Gastrocnemius medialis (tissue), 4 donors: Measurements from ENCODE around the gene RPL3. TPM values are rescaled to one million over a fixed set of nuclear protein-coding genes. Genes with fewer than 3 reads are reported as not detected.
A peak's percentile ranks its signal among the peaks of the same experiment; 100 is the strongest.
"Not testable (repeated sequence)": the region's sequence is repeated elsewhere in the genome, so short reads cannot be mapped to it uniquely, and the experiment has no call there.

ENCODE experiments used
- ATAC-seq, 2 donors: fragments of 150-250 bp; one replicate each; pipeline ENCODE4 v1.9.1; 2016
- DNase-seq, 2 donors: peaks; one replicate each; pipeline ENCODE4 v3.0.0-alpha.2; 2019
- H3K27ac ChIP-seq, 4 donors: fragments of 200-600 bp; sonication (generic); 1 replicate in 1 of 4; 2 replicates in 3 of 4; pipeline ENCODE4 v1.5.1; 2016 to 2018; ENCODE audit warnings: mild to moderate bottlenecking in 2 of 4, moderate library complexity in 1 of 4
- H3K27me3 ChIP-seq, 3 donors: fragments of 200-600 bp; sonication (generic) in 2 of 3; 1 replicate in 1 of 3; 2 replicates in 2 of 3; pipeline versions ENCODE4 v1.5.1 to v1.6.0; 2016 to 2019; ENCODE audit warnings: mild to moderate bottlenecking in 1 of 3, moderate library complexity in 1 of 3
- H3K36me3 ChIP-seq, 2 donors: fragments of 200-600 bp; sonication (generic) in 1 of 2; one replicate each; pipeline ENCODE4 v1.5.1; 2017 to 2018
- H3K4me1 ChIP-seq, 2 donors: fragments of 200-600 bp; sonication (generic) in 1 of 2; one replicate each; pipeline ENCODE4 v1.5.1; 2016 to 2017; ENCODE audit warnings: mild to moderate bottlenecking in 2 of 2
- H3K4me3 ChIP-seq, 4 donors: fragments of 200-600 bp; sonication (generic) in 3 of 4; 1 replicate in 1 of 4; 2 replicates in 3 of 4; pipeline ENCODE4 v1.5.1; 2016 to 2019; ENCODE audit warnings: mild to moderate bottlenecking in 2 of 4
- H3K9me3 ChIP-seq, 3 donors: fragments of 200-600 bp; sonication (generic) in 2 of 3; 1 replicate in 1 of 3; 2 replicates in 2 of 3; pipeline ENCODE4 v1.5.1; 2016 to 2019
- CTCF ChIP-seq, 5 experiments: fragments of 450-650 bp in 3 of 5; fragments of 200-600 bp in 2 of 5; sonication (generic) in 2 of 5; IDR thresholded peaks in 4 of 5; conservative IDR thresholded peaks in 1 of 5; 1 replicate in 4 of 5; 2 replicates in 1 of 5; pipeline ENCODE4 v1.5.1; 2016 to 2019; ENCODE audit warnings: antibody characterized with exemption in 5 of 5, mild to moderate bottlenecking in 3 of 5, moderate library complexity in 3 of 5
- POLR2A ChIP-seq, 2 donors: fragments of 450-650 bp; IDR thresholded peaks; one replicate each; pipeline ENCODE4 v1.6.1; 2017; ENCODE audit warnings: antibody characterized with exemption in 2 of 2, mild to moderate bottlenecking in 2 of 2, moderate library complexity in 2 of 2
- in situ Hi-C, 4 donors: fragments of 200-750 bp; cut with MboI; loops; one replicate each; pipeline versions ENCODE4 v1.15.0 to v1.8.0; 2017; ENCODE audit warnings: low sequenced_read_pairs in 4 of 4
- intact Hi-C: fragments of 100-400 bp; cut with DNase I; formaldehyde crosslinking; loops from one replicate; pipeline ENCODE4 v1.15.1; 2023; ENCODE audit warnings: low total_unique reads
- total RNA-seq, 4 donors: library from RNA; depleted of rRNA; stranded (reverse); fragments of >200 nt; gene quantifications; one replicate each; pipeline versions ENCODE4 v1.1.0 to v1.2.3, GENCODE V29; 2016

Gene RPL3
- total RNA-seq, 4 donors from 2014 or later, result 261 to 680 (median 391) TPM

- intact Hi-C loops, result no loop called here
- Histone ChIP-seq H3K4me3 (no peak overlapping the region), H3K36me3 (no peaks in the 10 kb centered on the region), H3K27me3 (no peaks in the 10 kb centered on the region), H3K27ac (no peak overlapping the region), H3K4me1 (peaks cover 4 to 11% of the 10 kb centered on the region in 2 donors), H3K9me3 (no peaks in the 10 kb centered on the region)
- no peak for TF ChIP-seq CTCF (IDR thresholded peaks at IDR 0.05 in 4 of 5, conservative IDR thresholded peaks at IDR 0.05 in 1 of 5)
- no peak for TF ChIP-seq POLR2A (IDR thresholded peaks at IDR 0.05)
- ATAC-seq (no peak), DNase-seq (no peak)
- in situ Hi-C loops, result loop anchor here in 1 of 4 donors (25.0 kb wide), 1 partner anchor 653 kb away; no protein-coding TSS in a partner anchor
Observed at GRCh38 chr22:39359659-39360195, 40.3 kb upstream of the RPL3 start.

GRCh38 chr22:39358197-39358596 is 38.8 kb upstream of the RPL3 start:
- intact Hi-C loops, H3K4me3 ChIP-seq, ATAC-seq, H3K36me3 ChIP-seq, H3K4me1 ChIP-seq, H3K9me3 ChIP-seq, H3K27me3 ChIP-seq, H3K27ac ChIP-seq, DNase-seq: not testable (repeated sequence)
- in situ Hi-C loops, result loop anchor here in 1 of 4 donors (25.0 kb wide), 1 partner anchor 654 kb away; no protein-coding TSS in a partner anchor

GRCh38 chr22:39357110-39358108 is 38.0 kb upstream of the RPL3 start:
- H3K9me3 ChIP-seq, H3K27ac ChIP-seq, ATAC-seq, intact Hi-C loops, H3K4me3 ChIP-seq, H3K36me3 ChIP-seq, H3K27me3 ChIP-seq, H3K4me1 ChIP-seq, DNase-seq: not testable (repeated sequence)
- in situ Hi-C loops, result loop anchor here in 1 of 4 donors (25.0 kb wide), 1 partner anchor 655 kb away; no protein-coding TSS in a partner anchor

- Histone ChIP-seq H3K9me3 (no peaks in the 10 kb centered on the region), H3K36me3 (no peaks in the 10 kb centered on the region), H3K4me1 (no peaks in the 10 kb centered on the region), H3K27ac (peak overlapping the region in 2 of 4 donors; percentile 26 to 66), H3K4me3 (no peak overlapping the region), H3K27me3 (no peaks in the 10 kb centered on the region)
- in situ Hi-C loops, result loop anchor here in 1 of 4 donors (25.0 kb wide), 1 partner anchor 656 kb away; no protein-coding TSS in a partner anchor
- intact Hi-C loops, result no loop called here
- DNase-seq (peak in 1 of 2 donors; percentile 53), ATAC-seq (peak in 1 of 2 donors; percentile 84)
- TF ChIP-seq CTCF (IDR thresholded peaks at IDR 0.05 in 4 of 5, conservative IDR thresholded peaks at IDR 0.05 in 1 of 5), result no peak
- no peak for TF ChIP-seq POLR2A (IDR thresholded peaks at IDR 0.05)
Observed at GRCh38 chr22:39356464-39356863, 37.0 kb upstream of the RPL3 start.

- intact Hi-C loops, result not testable (repeated sequence)
Observed at GRCh38 chr22:39355805-39356204, 36.4 kb upstream of the RPL3 start.

GRCh38 chr22:39355080-39355479 is 35.7 kb upstream of the RPL3 start:
- no peaks in the 10 kb centered on the region for H3K27me3 ChIP-seq
- TF ChIP-seq POLR2A (IDR thresholded peaks at IDR 0.05) (no peak), CTCF (IDR thresholded peaks at IDR 0.05 in 4 of 5, conservative IDR thresholded peaks at IDR 0.05 in 1 of 5) (no peak)
- H3K9me3 ChIP-seq, result no peaks in the 10 kb centered on the region
- H3K4me1 ChIP-seq, result peaks cover 9 to 12% of the 10 kb centered on the region in 2 donors
- H3K4me3 ChIP-seq, result no peak overlapping the region
- in situ Hi-C loops, result loop anchor here in 1 of 4 donors (25.0 kb wide), 1 partner anchor 657 kb away; no protein-coding TSS in a partner anchor
- peak overlapping the region in 1 of 4 donors; percentile 66 for H3K27ac ChIP-seq
- ATAC-seq, result no peak
- H3K36me3 ChIP-seq, result no peaks in the 10 kb centered on the region
- no peak for DNase-seq
- intact Hi-C loops, result no loop called here

More at GRCh38 chr22:39355805-39356204, 36.4 kb upstream of the RPL3 start:
- not testable (repeated sequence) for H3K4me1 ChIP-seq, H3K9me3 ChIP-seq, H3K27me3 ChIP-seq, H3K36me3 ChIP-seq, ATAC-seq, H3K4me3 ChIP-seq, DNase-seq
- H3K27ac ChIP-seq, result peak overlapping the region in 1 of 4 donors; percentile 66
- in situ Hi-C loops, result loop anchor here in 1 of 4 donors (25.0 kb wide), 1 partner anchor 656 kb away; no protein-coding TSS in a partner anchor
